ENCODE data around the gene CAPZA1. TPM values are rescaled to one million over a fixed set of nuclear protein-coding genes. Genes with fewer than 3 reads are reported as not detected.
A peak's percentile ranks its signal among the peaks of the same experiment; 100 is the strongest.

The CAPZA1 gene
- total RNA-seq, 1 donor from 2014 or later, result 143 TPM

GRCh38 chr1:112698366-112699310, 79.0 kb downstream of the CAPZA1 start:
- Histone ChIP-seq H3K36me3 (peaks cover 92% of the 10 kb centered on the region), H3K9me3 (no peaks in the 10 kb centered on the region), H3K4me3 (no peak overlapping the region), H3K27me3 (ENCODE audit: low read depth) (no peaks in the 10 kb centered on the region), H3K27ac (peak overlapping the region; percentile 84), H3K4me1 (peaks cover 54% of the 10 kb centered on the region)
- intact Hi-C loops (cut with DNase I), result no loop called here
- no peak for DNase-seq
- no peak for ATAC-seq
- TF ChIP-seq CTCF (IDR thresholded peaks at IDR 0.05), result no peak

- intact Hi-C loops (cut with DNase I), result no loop called here
- no peak for TF ChIP-seq CTCF (IDR thresholded peaks at IDR 0.05)
- Histone ChIP-seq H3K27me3 (ENCODE audit: low read depth) (no peaks in the 10 kb centered on the region), H3K4me1 (peaks cover 63% of the 10 kb centered on the region), H3K36me3 (peaks cover 88% of the 10 kb centered on the region), H3K27ac (peak overlapping the region; percentile 84), H3K9me3 (no peaks in the 10 kb centered on the region), H3K4me3 (no peak overlapping the region)
- no peak for DNase-seq
- ATAC-seq, result no peak
Observed at GRCh38 chr1:112699425-112700144, 80.0 kb downstream of the CAPZA1 start.

- H3K36me3 ChIP-seq, result peaks cover 78% of the 10 kb centered on the region
- H3K9me3 ChIP-seq, result no peaks in the 10 kb centered on the region
- intact Hi-C loops (cut with DNase I), result no loop called here
- DNase-seq (peak; percentile 93), ATAC-seq (peak; percentile 72 to 77)
- no peak for TF ChIP-seq CTCF (IDR thresholded peaks at IDR 0.05)
- H3K27ac ChIP-seq, result peak overlapping the region; percentile 84
- no peak overlapping the region for H3K4me3 ChIP-seq
- peaks cover 73% of the 10 kb centered on the region for H3K4me1 ChIP-seq
- no peaks in the 10 kb centered on the region for H3K27me3 ChIP-seq (ENCODE audit: low read depth)
Observed at GRCh38 chr1:112700290-112701226, 80.9 kb downstream of the CAPZA1 start.

- no peak overlapping the region for H3K4me3 ChIP-seq
- DNase-seq, result no peak
Observed at GRCh38 chr1:112701227-112702066, 81.8 kb downstream of the CAPZA1 start.

More at GRCh38 chr1:112701227-112702066, 81.8 kb downstream of the CAPZA1 start:
- ATAC-seq, result no peak
- Histone ChIP-seq H3K4me1 (peaks cover 79% of the 10 kb centered on the region), H3K36me3 (peaks cover 69% of the 10 kb centered on the region), H3K27me3 (ENCODE audit: low read depth) (no peaks in the 10 kb centered on the region), H3K27ac (peak overlapping the region; percentile 84), H3K9me3 (no peaks in the 10 kb centered on the region)
- no peak for TF ChIP-seq CTCF (IDR thresholded peaks at IDR 0.05)
- intact Hi-C loops (cut with DNase I), result no loop called here
